ENCODE results near the gene LDLRAD2. TPM values are rescaled to one million over a fixed set of nuclear protein-coding genes. Genes with fewer than 3 reads are reported as not detected.
A peak's percentile ranks its signal among the peaks of the same experiment; 100 is the strongest.
"Not testable (repeated sequence)": the region's sequence is repeated elsewhere in the genome, so short reads cannot be mapped to it uniquely, and the experiment has no call there.

Gene LDLRAD2
- 1 to 10 TPM; 3.3 to 4.5 (median 4.5) TPM for polyA plus RNA-seq (ENCODE audit: insufficient read length in 3 of 3)

GRCh38 chr1:21811875-21812305 is at the start of gene LDLRAD2:
TSS of gene LDLRAD2 (plus strand) at chr1:21812265. CDS start at chr1:21812452, 187 bp downstream.
- DNase-seq (ENCODE audit: low read depth in 3 of 3, low spot score in 2 of 3), result no peak

- no peak for DNase-seq (ENCODE audit: low read depth in 3 of 3, low spot score in 2 of 3)
Measured at GRCh38 chr1:21763236-21763635, 48.8 kb upstream of the LDLRAD2 start.

- DNase-seq (ENCODE audit: low read depth in 3 of 3, low spot score in 2 of 3), result no peak
Measured at GRCh38 chr1:21763694-21764419, 48.2 kb upstream of the LDLRAD2 start.

GRCh38 chr1:21764615-21765423 is 47.2 kb upstream of the LDLRAD2 start:
- DNase-seq (ENCODE audit: low read depth in 3 of 3, low spot score in 2 of 3), result peak in 1 of 3 donors; percentile 10

GRCh38 chr1:21766210-21766609 is 45.9 kb upstream of the LDLRAD2 start:
- no peak for DNase-seq (ENCODE audit: low read depth in 3 of 3, low spot score in 2 of 3)

GRCh38 chr1:21767106-21767505 is 45.0 kb upstream of the LDLRAD2 start:
- not testable (repeated sequence) for DNase-seq (ENCODE audit: low read depth in 3 of 3, low spot score in 2 of 3)

GRCh38 chr1:21770201-21770600 is 41.9 kb upstream of the LDLRAD2 start:
- no peak for DNase-seq (ENCODE audit: low read depth in 3 of 3, low spot score in 2 of 3)

- not testable (repeated sequence) for DNase-seq (ENCODE audit: low read depth in 3 of 3, low spot score in 2 of 3)
Measured at GRCh38 chr1:21770602-21771001, 41.5 kb upstream of the LDLRAD2 start.

- not testable (repeated sequence) for DNase-seq (ENCODE audit: low read depth in 3 of 3, low spot score in 2 of 3)
Measured at GRCh38 chr1:21771672-21772071, 40.4 kb upstream of the LDLRAD2 start.

GRCh38 chr1:21773585-21773984 is 38.5 kb upstream of the LDLRAD2 start:
- DNase-seq (ENCODE audit: low read depth in 3 of 3, low spot score in 2 of 3), result no peak

GRCh38 chr1:21774835-21775549 is 37.1 kb upstream of the LDLRAD2 start:
- no peak for DNase-seq (ENCODE audit: low read depth in 3 of 3, low spot score in 2 of 3)

- DNase-seq (ENCODE audit: low read depth in 3 of 3, low spot score in 2 of 3), result no peak
Measured at GRCh38 chr1:21775550-21775914, 36.5 kb upstream of the LDLRAD2 start.

- no peak for DNase-seq (ENCODE audit: low read depth in 3 of 3, low spot score in 2 of 3)
Measured at GRCh38 chr1:21775985-21776562, 36.0 kb upstream of the LDLRAD2 start.

- DNase-seq (ENCODE audit: low read depth in 3 of 3, low spot score in 2 of 3), result not testable (repeated sequence)
Measured at GRCh38 chr1:21776925-21777324, 35.1 kb upstream of the LDLRAD2 start.

- DNase-seq (ENCODE audit: low read depth in 3 of 3, low spot score in 2 of 3), result no peak
Measured at GRCh38 chr1:21778405-21778727, 33.7 kb upstream of the LDLRAD2 start.

- no peak for DNase-seq (ENCODE audit: low read depth in 3 of 3, low spot score in 2 of 3)
Measured at GRCh38 chr1:21779613-21780521, 32.2 kb upstream of the LDLRAD2 start.

- peak; percentile 31 to 47 (median 32) for DNase-seq (ENCODE audit: low read depth in 3 of 3, low spot score in 2 of 3)
Measured at GRCh38 chr1:21781815-21782348, 30.2 kb upstream of the LDLRAD2 start.

- DNase-seq (ENCODE audit: low read depth in 3 of 3, low spot score in 2 of 3), result peak; percentile 37 to 44 (median 38)
Measured at GRCh38 chr1:21782349-21782867, 29.7 kb upstream of the LDLRAD2 start.

Measured in right renal cortex interstitium (tissue), 3 donors.